GM12878 (cell line): ENCODE data around the gene TWF1. TPM values are rescaled to one million over a fixed set of nuclear protein-coding genes. Genes with fewer than 3 reads are reported as not detected.

ENCODE experiments used
- ATAC-seq: fragments of 200-7000 bp; cut with Tn5 transposase; 3 replicates; pipeline ENCODE4 v1.9.1; 2020; ENCODE audit warnings: mild to moderate bottlenecking, moderate library complexity
- BruUV-seq: library from RNA; stranded (reverse); fragments of 400-500 nt; replicated peaks from 2 replicates; lab custom pipeline; 2021; lab: Mats Ljungman, UMichigan
- CTCF ChIA-PET: fragments of 300-600 bp; sonication (Branson Sonifier 250); formaldehyde crosslinking; extraction: SDS; loops from one replicate; lab custom pipeline; 2021; ENCODE audit warnings: inconsistent platforms; lab: Yijun Ruan, JAX
- POLR2A ChIA-PET: fragments of 350-600 bp; formaldehyde crosslinking; extraction: SDS; loops from one replicate; lab custom pipeline; 2021; ENCODE audit warnings: inconsistent platforms; lab: Charles Lee
- RAD21 ChIA-PET: fragments of 300-600 bp; sonication (Branson Sonifier 250); formaldehyde crosslinking; loops from one replicate; lab custom pipeline; 2023; ENCODE audit warnings: antibody characterized with exemption; ENCODE audit not compliant: unreplicated experiment; lab: Charles Lee
- SMC1A ChIA-PET: fragments of 300-600 bp; sonication (Branson Sonifier 250); formaldehyde crosslinking; loops from one replicate; lab custom pipeline; 2023; ENCODE audit not compliant: unreplicated experiment, uncharacterized antibody; lab: Charles Lee
- DNase-seq: peaks from one replicate; pipeline ENCODE4 v3.0.0-alpha.2; 2011; ENCODE audit warnings: low read depth, low spot score
- FAIRE-seq: peaks from 3 replicates; lab custom pipeline; 2011; peaks lifted over from hg19 to GRCh38; lab: Jason Lieb, UNC
- H2AFZ ChIP-seq: 2 replicates; pipeline ENCODE4 v1.6.0; 2011; ENCODE audit warnings: low read depth, low read length, control low read depth; ENCODE audit not compliant: control insufficient read depth
- H3K27ac ChIP-seq: 2 replicates; pipeline ENCODE4 v1.5.1; 2011; ENCODE audit warnings: control low read depth; ENCODE audit not compliant: control insufficient read depth, insufficient read depth
- H3K27me3 ChIP-seq, 2 experiments: replicated peaks in 1 of 2; 2 replicates each; pipeline versions ENCODE4 v1.6.0 to v1.6.1; 2011; ENCODE audit warnings: low read length in 1 of 2; ENCODE audit not compliant: control insufficient read depth in 2 of 2, insufficient read depth in 2 of 2
- H3K36me3 ChIP-seq, 2 experiments: 2 replicates each; pipeline ENCODE4 v1.5.1; 2011; ENCODE audit warnings: low read length in 1 of 2; ENCODE audit not compliant: control insufficient read depth in 2 of 2, insufficient read depth in 2 of 2
- H3K4me1 ChIP-seq: 2 replicates; pipeline ENCODE4 v1.6.1; 2011; ENCODE audit warnings: mild to moderate bottlenecking, low read length, moderate library complexity, mixed read lengths; ENCODE audit not compliant: control insufficient read depth, insufficient read depth
- H3K4me2 ChIP-seq: 2 replicates; pipeline ENCODE4 v1.6.0; 2011; ENCODE audit warnings: control low read depth; ENCODE audit not compliant: control insufficient read depth, insufficient read depth
- H3K4me3 ChIP-seq: fragments of 200-600 bp; sonication (generic); 2 replicates; pipeline ENCODE4 v1.5.1; 2016
- H3K79me2 ChIP-seq: 2 replicates; pipeline ENCODE4 v1.6.0; 2011; ENCODE audit warnings: low read length; ENCODE audit not compliant: control insufficient read depth, insufficient read depth
- H3K9ac ChIP-seq: 2 replicates; pipeline ENCODE4 v1.8.0; 2011; ENCODE audit warnings: low read length, control low read depth, mixed read lengths; ENCODE audit not compliant: control insufficient read depth, insufficient read depth
- H3K9me3 ChIP-seq: replicated peaks from 3 replicates; pipeline ENCODE4 v1.5.1; 2011; ENCODE audit warnings: mild to moderate bottlenecking, low read length; ENCODE audit not compliant: control insufficient read depth, insufficient read depth
- H4K20me1 ChIP-seq: 2 replicates; pipeline ENCODE4 v1.6.0; 2011; ENCODE audit not compliant: control insufficient read depth, insufficient read depth
- CHD2 ChIP-seq: IDR thresholded peaks from 2 replicates; pipeline ENCODE4 v1.6.1; 2011; ENCODE audit warnings: low read depth, low read length, improper control_type of control experiment, borderline replicate concordance
- CREM ChIP-seq: IDR thresholded peaks from 2 replicates; pipeline ENCODE4 v1.6.1; 2014; ENCODE audit warnings: antibody characterized with exemption, low read depth
- CUX1 ChIP-seq: IDR thresholded peaks from 2 replicates; pipeline ENCODE4 v1.6.1; 2012; ENCODE audit warnings: improper control_type of control experiment, low read depth, low read length; ENCODE audit not compliant: insufficient replicate concordance
- EED ChIP-seq: sonication (generic); IDR thresholded peaks from 2 replicates; pipeline ENCODE4 v1.6.1; 2016; ENCODE audit warnings: antibody characterized with exemption, low read depth
- FOXM1 ChIP-seq: IDR thresholded peaks from 2 replicates; pipeline ENCODE4 v1.6.1; 2012; ENCODE audit warnings: low read depth, mild to moderate bottlenecking, inconsistent platforms, low read length, moderate library complexity
- GABPA ChIP-seq: IDR thresholded peaks from 2 replicates; pipeline ENCODE4 v1.6.1; 2014; ENCODE audit warnings: antibody characterized with exemption, low read depth, mild to moderate bottlenecking, inconsistent platforms
- MAX ChIP-seq: IDR thresholded peaks from 2 replicates; pipeline ENCODE4 v1.6.1; 2012; ENCODE audit warnings: low read depth, low read length, improper control_type of control experiment
- NBN ChIP-seq: fragments of 450-650 bp; IDR thresholded peaks from 2 replicates; pipeline ENCODE4 v1.6.1; 2016
- POLR2AphosphoS5 ChIP-seq: IDR thresholded peaks from 2 replicates; pipeline ENCODE4 v1.6.1; 2011; ENCODE audit warnings: mild to moderate bottlenecking, low read length, inconsistent platforms
- RB1 ChIP-seq: fragments of 450-650 bp; formaldehyde crosslinking; IDR thresholded peaks from 2 replicates; pipeline ENCODE4 v1.6.1; 2017; ENCODE audit warnings: mild to moderate bottlenecking, borderline replicate concordance
- REST ChIP-seq: IDR thresholded peaks from 2 replicates; pipeline ENCODE4 v1.6.1; 2012; ENCODE audit warnings: mild to moderate bottlenecking, low read depth, low read length
- SIX5 ChIP-seq: IDR thresholded peaks from 2 replicates; pipeline ENCODE4 v1.6.1; 2011; ENCODE audit warnings: mild to moderate bottlenecking, low read depth, low read length, moderate library complexity; ENCODE audit not compliant: severe bottlenecking
- WRNIP1 ChIP-seq: IDR thresholded peaks from 2 replicates; pipeline ENCODE4 v1.6.1; 2011; ENCODE audit warnings: low read depth, low read length, improper control_type of control experiment, borderline replicate concordance
- YBX1 ChIP-seq: fragments of 450-650 bp; IDR thresholded peaks from 2 replicates; pipeline ENCODE4 v1.6.1; 2016; ENCODE audit warnings: antibody characterized with exemption
- WGBS: methylation state at CpG from one replicate; pipeline ENCODE4 v1.1.6; 2016; ENCODE audit warnings: low lambda C conversion rate; ENCODE audit not compliant: insufficient replicate concordance, insufficient coverage; ENCODE audit errors: missing lambda C conversion rate; 5-methylcytosine and 5-hydroxymethylcytosine counted together
- in situ Hi-C: fragments of 300-500 bp; cut with MboI; formaldehyde crosslinking; loops from 9 replicates; pipeline ENCODE4 v1.14.3; 2018; ENCODE audit warnings: mixed read lengths
- intact Hi-C: fragments of 100-400 bp; cut with micrococcal nuclease; formaldehyde crosslinking; loops from one replicate; pipeline ENCODE4 v1.14.2; 2022; ENCODE audit not compliant: unreplicated experiment
- polyA plus RNA-seq, 11 experiments: library from polyadenylated mRNA; depleted of rRNA in 4 of 11; unstranded in 6 of 11; stranded (reverse) in 5 of 11; fragments of >200 nt; fragmentation: Nextera tagmentation in 4 of 11; fragmentation: Illumina TruSeq in 1 of 11; extraction: Ambion mirVana in 4 of 11; extraction: Trizol in 1 of 11; gene quantifications; 1 replicate in 1 of 11; 2 replicates in 10 of 11; pipeline versions ENCODE4 v1.2.1 to v1.2.3, GENCODE V29; 2011 to 2016; ENCODE audit warnings: inconsistent platforms in 2 of 11, missing spikeins in 2 of 11, low read depth in 1 of 11
- total RNA-seq, 4 experiments: library from RNA; depleted of rRNA in 3 of 4; stranded (reverse); fragments of >200 nt in 3 of 4; fragmentation: Illumina TruSeq in 1 of 4; extraction: Trizol in 1 of 4; gene quantifications; 2 replicates each; pipeline versions ENCODE4 v1.2.1 to v1.2.3, GENCODE V29; 2013 to 2021

TWF1 gene
- total and polyA plus RNA-seq, 10 of the 15 experiments (the other 5 are each of a cell fraction or from before 2014, with no cell fraction given) = 8.7 to 23.5 (median 18.4) TPM

- no peak for TF ChIP-seq CREM
Measured at GRCh38 chr12:43761500-43761899, 44.6 kb downstream of the TWF1 start (continued).

GRCh38 chr12:43760396-43760795 is 45.7 kb downstream of the TWF1 start:
- BruUV-seq = no TSS peak
- ChIA-PET RAD21 (interaction anchor here (1.2 to 2.8 kb wide), 4 partner anchors 45 to 123 kb away, joined by 4 to 20 read pairs (median 10); partner anchors contain the start of gene TWF1), CTCF (interaction anchor here (1.1 to 3.1 kb wide), 4 partner anchors 10 to 122 kb away, joined by 3 to 27 read pairs (median 12); partner anchors contain the start of gene TWF1), SMC1A (interaction anchor here (1.1 to 3.0 kb wide), 5 partner anchors 11 to 121 kb away, joined by 5 to 27 read pairs (median 8); partner anchors contain the start of gene TWF1), POLR2A (interaction anchor here (1.6 to 4.1 kb wide), 2 partner anchors 8 to 46 kb away, joined by 8 to 24 read pairs; partner anchors contain the start of gene TWF1)
- no peaks in the 10 kb centered on the region for H3K9me3 ChIP-seq
- no peak overlapping the region for H2AFZ ChIP-seq
- DNase-seq (no peak), FAIRE-seq (no peak), ATAC-seq (no peak)
- 0 out of 2 replicates have a peak, but pooled peaks cover 4% of the 10 kb centered on the region for H3K4me1 ChIP-seq
- H3K27me3 ChIP-seq = no peaks in the 10 kb centered on the region
- peak overlapping the region; percentile 74 for H3K4me3 ChIP-seq
- intact Hi-C loops = no loop called here
- H3K9ac ChIP-seq = peak overlapping the region; percentile 97; the same call in 1 of the 2 replicates
- 26% methylated on average over 2 of the region's 2 CpGs for WGBS
- H3K4me2 ChIP-seq = peak overlapping the region; percentile 85
- in situ Hi-C loops = no loop called here
- peaks cover 52% of the 10 kb centered on the region for H3K79me2 ChIP-seq
- no peaks in the 10 kb centered on the region for H3K36me3 ChIP-seq
- H4K20me1 ChIP-seq = no peaks in the 10 kb centered on the region
- H3K27ac ChIP-seq = peak overlapping the region; percentile 96; the same call in 1 of the 2 replicates
- no peak for TF ChIP-seq YBX1
- TF ChIP-seq EED = no peak
- TF ChIP-seq CHD2 = no peak
- TF ChIP-seq REST = no peak
- no peak for TF ChIP-seq CUX1
- TF ChIP-seq POLR2AphosphoS5 = no peak
- TF ChIP-seq RB1 = no peak
- no peak for TF ChIP-seq NBN
- no peak for TF ChIP-seq GABPA
- TF ChIP-seq FOXM1 = no peak
- no peak for TF ChIP-seq MAX
- no peak for TF ChIP-seq SIX5
- no peak for TF ChIP-seq WRNIP1
